GM18867 (cell line): ENCODE data around the gene BCL3.

Source experiments
- ATAC-seq: cut with Tn5 transposase; IDR thresholded peaks from one replicate; pipeline ENCODE4 v1.9.1; 2021; ENCODE audit warnings: mild to moderate bottlenecking, moderate library complexity; ENCODE audit not compliant: unreplicated experiment

The BCL3 gene

DNA sequence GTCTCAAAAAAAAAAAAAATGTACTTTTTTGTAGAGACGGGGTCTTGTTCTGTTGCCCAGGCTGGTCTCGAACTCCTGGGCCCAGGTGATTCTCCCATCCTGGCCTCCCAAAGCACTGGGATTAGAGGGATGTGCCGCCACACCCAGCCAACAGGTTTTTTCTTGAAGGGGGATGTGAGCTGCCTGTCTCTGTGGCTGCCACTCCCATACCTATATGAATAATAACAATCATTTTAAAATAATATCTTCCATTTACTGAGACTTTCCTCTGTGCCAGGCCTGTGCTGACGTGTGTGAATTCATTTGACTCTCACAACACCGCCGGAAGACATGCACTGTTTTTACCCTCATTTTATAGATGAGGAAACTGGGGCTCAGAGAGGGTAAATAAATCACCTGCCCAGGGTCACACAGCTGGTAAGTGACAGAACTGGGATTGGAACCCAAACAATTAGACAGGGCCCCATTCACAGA, 7.2 kb upstream of the BCL3 start:
- ATAC-seq, result no peak

DNA sequence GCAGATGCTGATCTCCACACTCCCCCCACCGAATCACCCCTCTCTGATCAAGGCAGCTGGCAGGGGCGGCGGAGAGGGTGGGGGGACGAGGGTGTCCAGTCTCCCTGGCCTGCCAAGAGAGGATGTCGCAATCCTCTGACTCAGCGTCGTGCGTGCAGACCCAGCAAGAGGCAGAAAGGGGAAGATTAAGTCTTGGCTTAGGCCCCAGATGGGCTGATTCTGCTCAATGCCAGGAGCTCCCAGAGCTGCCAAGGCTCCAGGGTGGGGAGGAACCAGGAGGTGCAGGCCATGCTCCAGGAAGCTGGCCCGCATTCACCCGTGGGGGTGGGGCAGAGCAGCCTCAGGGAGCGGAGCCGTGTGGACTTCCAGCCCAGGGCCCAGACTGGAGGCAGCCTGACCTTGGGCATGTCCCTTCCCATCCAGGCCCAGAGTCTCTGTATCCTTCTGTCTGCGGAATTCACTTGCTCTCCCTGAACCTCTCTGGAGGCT, 6.6 kb upstream of the BCL3 start:
- no peak for ATAC-seq

GRCh38 chr19:44742330-44743061, 6.0 kb upstream of the BCL3 start:
- ATAC-seq, result no peak

- no peak for ATAC-seq
Observed at GRCh38 chr19:44744871-44745332, 3.6 kb upstream of the BCL3 start.

- no peak for ATAC-seq
Observed at GRCh38 chr19:44745341-44745831, 3.1 kb upstream of the BCL3 start.

DNA sequence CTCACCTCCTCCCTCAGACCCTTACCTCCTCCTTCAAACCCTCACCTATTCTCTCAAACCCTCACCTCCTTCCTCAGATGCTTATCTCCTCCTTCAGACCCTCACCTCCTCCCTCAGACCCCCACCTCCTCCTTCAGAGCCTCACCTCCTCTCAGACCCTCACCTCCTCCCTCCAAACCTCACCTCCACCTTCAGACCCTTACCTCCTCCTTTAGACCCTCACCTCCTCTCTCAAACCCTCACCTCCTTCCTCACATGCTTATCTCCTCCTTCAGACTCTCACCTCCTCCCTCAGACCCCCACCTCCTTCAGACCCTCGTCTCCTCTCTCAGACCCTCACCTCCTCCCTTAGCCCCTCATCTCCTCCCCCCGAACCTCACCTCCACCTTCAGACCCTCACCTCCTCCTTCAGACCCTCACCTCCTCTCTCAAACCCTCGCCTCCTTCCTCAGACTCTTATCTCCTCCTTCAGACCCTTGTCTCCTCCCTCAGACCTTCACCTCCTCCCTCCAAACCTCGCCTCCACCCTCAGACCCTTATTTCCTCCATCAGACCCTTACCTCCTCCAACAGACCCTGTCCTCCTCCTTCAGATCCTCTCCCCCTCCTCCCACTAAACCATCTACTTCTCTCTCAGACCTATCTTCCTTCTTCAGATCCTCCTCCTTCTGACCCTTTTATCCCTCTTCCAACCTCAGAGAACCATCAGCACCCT, 2.5 kb upstream of the BCL3 start:
- no peak for ATAC-seq

DNA sequence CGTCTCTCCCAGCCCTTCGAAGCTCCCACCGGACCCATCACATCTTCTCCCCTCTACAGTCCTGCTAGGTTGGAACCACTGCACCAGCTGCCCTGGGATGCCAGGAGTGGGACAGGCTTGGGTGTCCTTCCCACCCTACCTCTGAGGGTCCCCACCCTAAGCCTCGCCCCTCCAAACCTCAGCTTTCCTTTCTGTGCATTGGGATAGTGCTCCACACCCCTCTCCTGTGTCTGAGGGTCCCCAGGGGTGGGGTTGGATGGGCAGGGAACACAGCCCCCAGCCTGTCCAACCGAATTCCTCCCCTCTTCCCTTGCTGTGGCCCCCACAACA, 1.9 kb upstream of the BCL3 start:
- no peak for ATAC-seq

DNA sequence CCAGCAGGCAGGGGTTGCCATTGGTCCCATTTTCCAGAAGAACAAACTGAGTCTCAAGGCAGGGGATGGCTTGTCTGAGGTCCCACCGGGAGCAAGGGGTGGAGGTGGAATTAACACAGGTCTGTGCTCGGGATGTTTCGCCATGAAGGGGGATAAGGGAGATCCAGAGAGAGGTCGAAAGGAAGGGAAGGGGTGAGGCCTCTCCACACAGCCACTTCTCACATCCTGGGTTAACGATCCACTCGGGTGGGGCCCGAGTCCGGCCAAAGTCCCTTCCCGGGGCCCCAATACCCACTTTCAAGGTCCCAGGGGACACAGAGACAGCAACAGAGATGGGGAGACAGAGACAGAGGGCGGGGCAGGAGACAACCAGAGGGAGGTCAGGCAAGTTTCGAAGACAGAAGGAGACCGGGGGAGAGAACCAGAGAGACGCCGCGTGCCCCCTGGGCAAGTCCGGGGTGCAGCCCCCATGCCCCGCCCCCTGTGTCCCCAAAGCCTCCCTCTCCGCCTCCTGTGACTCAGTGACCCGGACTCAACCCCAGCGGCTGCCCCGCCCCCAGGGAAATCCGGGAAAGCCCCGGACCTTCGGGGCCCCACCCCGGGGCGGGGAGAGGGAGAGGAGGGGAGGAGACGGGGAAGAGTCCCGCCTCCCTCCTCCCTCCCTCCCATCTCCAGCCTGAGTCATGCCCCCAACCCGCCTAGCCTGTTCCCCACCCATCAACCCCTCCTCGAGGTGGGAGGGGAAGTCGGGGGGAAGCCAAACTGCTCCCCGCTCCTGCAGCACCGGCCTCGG, 1.4 kb upstream of the BCL3 start:
- ATAC-seq, result peak; percentile 45

GRCh38 chr19:44747739-44748425, 626 bp upstream of the BCL3 start:
- ATAC-seq, result peak; percentile 7

DNA sequence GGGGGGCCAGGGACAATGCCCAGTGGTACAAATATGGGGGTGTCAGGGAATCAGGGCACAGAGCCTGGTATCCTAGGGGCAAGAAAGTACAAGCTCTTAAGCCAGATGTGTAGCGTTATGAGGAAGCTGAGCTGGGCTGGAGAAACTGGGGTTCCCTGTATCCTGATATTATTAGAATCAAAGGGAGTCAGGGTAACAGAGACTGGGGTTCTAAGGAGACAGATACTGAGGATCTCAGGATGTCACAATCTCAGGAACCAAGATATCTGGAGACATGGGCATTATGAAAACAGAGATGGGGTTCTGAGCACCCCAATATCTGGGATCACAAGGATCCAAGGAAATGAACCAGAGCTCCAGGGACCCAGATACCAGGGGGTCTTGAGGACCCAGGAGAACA, 784 bp downstream of the BCL3 start:
- ATAC-seq, result no peak

- no peak for ATAC-seq
Observed at GRCh38 chr19:44749994-44750393, 1.5 kb downstream of the BCL3 start.

DNA sequence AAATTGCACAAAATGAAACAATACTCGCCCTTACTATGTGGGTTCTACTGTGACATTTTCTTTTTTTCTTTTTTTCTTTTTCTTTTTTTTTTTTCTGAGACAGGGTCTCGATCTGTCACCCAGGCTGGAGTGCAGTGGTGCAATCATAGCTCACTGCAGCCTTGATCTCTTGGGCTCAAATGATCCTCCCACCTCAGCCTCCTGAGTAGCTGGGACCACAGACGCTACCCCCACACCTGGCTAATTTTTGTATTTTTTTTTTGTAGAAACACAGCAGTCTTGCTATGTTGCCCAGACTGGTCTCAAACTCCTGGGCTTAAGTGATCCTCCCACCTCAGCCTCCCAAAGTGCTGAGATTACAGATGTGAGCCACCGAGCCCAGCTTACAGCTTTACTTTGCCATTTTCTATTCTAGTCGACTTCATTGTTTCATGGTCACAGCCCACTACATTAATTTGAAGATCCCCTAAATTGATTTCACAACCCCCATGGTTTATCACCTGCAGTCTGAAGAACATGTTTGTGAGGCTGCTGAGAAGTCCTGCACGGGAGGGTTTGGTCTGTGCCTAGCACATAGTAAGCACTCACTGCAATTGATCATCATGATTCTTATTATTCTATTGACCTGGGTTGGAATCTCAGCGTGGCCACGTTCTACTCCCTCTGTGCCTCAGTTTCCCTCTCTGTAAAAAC, 3.8 kb downstream of the BCL3 start:
- ATAC-seq, result no peak

- ATAC-seq, result peak; percentile 69
Observed at GRCh38 chr19:44752816-44753625, 4.5 kb downstream of the BCL3 start.

DNA sequence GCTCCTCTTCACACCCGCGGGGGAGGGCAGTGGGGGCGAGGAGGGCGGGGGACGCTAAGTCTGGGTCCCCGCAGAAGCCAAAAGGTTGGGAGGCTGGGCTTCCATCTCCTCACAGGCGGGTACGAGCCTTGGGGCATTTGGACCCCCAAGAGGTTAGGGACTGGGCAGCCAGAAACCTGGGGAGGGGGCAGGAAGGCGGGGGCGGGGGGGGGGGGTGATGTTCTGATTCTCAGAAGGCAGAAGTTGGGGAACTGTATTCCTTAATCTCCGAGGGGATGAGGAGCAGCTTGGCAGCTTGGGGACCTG, 5.1 kb downstream of the BCL3 start:
- no peak for ATAC-seq

- no peak for ATAC-seq
Observed at GRCh38 chr19:44753932-44754749, 5.6 kb downstream of the BCL3 start.

- ATAC-seq, result no peak
Observed at GRCh38 chr19:44754750-44755080, 6.2 kb downstream of the BCL3 start.

- no peak for ATAC-seq
Observed at GRCh38 chr19:44755219-44755618, 6.7 kb downstream of the BCL3 start.

DNA sequence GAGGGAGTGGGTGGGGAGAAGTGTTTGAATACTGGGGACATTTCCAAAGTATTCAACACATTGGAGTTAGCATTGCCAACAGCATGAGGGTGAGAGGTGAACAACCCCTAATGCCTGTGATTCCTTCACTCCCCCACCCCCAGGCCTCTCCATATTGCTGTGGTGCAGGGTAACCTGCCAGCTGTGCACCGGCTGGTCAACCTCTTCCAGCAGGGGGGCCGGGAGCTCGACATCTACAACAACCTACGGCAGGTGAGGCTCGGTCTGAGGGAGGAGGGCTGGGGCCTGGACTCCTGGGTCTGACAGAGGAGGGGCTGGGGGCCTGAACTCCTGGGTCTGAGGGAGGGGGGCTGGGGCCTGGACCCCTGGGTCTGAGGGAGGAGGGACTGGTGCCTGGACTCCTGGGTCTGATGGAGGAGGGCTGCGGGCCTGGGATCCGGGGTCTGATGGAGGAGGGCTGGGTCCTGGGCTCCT, 7.6 kb downstream of the BCL3 start:
- ATAC-seq, result no peak
